DMS 273 (cell line): ENCODE results near the gene BCAR1.
"Not testable (repeated sequence)": the region's sequence is repeated elsewhere in the genome, so short reads cannot be mapped to it uniquely, and the experiment has no call there.

Source experiments
- DNase-seq: peaks from one replicate; lab custom pipeline; 2025; ENCODE audit not compliant: unreplicated experiment; lab: John Stamatoyannopoulos, UW

BCAR1 gene

DNA sequence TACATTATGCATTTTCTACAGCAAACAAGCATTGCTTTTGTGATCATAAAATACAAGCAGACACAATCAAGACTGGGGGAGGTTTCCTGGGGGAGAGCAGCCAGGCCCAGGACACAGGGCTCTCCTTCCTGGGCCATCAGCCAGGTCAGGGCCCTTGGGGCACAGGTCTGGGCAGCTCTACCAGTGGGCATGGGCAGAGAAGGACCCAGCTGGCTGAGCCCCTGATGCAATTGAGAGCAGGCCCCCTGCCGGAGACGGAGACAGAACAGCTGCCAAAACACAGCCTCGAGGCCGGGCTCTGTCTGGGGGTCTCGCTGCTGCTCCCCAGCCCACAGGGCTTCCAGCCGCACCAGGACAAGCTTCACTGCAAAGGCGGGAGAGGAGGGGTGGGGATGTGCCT lies 10.8 kb downstream of the BCAR1 start:
- DNase-seq: not testable (repeated sequence)

DNA sequence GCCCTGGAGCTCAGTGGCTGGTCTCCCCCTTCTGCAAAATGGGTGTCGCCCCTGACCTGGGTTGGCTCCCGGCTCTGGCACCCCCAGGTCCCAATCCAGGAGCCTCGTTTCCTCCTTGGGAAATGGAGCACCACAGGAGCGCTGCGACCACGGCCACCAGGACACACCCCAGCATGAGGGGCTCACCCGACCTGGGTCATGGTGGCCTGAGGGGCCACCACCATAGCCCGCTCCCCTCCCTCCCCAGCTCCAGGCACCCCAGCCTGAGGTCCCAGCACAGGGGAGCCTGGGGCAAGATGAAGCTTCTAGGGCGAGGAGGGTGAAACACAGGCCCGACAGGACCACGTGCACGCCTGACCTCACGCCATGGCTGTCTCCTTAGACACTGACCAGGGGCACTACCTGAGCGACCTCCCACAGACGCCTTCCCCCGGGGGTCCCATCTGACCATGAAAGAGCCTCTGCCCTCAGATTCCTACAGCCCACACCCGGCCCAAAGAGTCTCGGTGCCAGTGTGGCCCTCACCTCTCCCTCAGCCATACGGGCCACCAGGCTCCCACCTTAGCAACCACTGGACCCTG lies 11.8 kb downstream of the BCAR1 start:
- DNase-seq: no peak

DNA sequence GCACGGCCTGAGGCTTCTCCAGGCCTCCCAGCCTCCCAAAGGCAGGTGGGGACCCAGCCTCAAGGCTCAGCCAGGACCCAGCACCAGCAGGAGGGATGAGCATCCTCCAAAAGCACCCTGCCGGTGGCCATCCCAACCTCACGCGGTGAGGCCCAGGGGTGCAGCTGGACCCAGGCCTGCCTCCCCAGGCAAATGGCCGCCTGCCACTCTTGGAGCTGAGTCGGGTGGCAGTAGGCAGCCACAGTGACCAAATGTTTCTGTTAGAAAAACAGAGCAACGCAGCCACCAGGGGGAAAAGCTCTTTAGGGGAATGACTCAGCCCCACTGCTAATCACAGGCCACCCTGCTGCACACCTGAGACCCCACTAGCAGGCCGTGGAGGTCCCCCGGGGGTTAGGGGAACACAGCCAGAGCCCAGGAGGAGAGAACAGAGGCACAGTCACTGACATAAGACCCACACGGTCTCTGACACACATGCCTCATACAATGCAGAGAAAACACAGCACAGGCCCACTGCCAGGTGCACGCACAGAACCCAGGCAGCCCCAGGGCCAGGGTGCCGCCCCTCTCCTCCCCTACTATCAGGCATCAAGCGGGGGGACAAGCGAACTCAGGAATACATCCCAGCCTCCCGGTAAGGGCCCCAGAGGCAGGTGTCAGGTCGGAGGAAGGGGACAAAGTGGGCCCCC lies 12.4 kb downstream of the BCAR1 start:
- peak; percentile 83 for DNase-seq

DNA sequence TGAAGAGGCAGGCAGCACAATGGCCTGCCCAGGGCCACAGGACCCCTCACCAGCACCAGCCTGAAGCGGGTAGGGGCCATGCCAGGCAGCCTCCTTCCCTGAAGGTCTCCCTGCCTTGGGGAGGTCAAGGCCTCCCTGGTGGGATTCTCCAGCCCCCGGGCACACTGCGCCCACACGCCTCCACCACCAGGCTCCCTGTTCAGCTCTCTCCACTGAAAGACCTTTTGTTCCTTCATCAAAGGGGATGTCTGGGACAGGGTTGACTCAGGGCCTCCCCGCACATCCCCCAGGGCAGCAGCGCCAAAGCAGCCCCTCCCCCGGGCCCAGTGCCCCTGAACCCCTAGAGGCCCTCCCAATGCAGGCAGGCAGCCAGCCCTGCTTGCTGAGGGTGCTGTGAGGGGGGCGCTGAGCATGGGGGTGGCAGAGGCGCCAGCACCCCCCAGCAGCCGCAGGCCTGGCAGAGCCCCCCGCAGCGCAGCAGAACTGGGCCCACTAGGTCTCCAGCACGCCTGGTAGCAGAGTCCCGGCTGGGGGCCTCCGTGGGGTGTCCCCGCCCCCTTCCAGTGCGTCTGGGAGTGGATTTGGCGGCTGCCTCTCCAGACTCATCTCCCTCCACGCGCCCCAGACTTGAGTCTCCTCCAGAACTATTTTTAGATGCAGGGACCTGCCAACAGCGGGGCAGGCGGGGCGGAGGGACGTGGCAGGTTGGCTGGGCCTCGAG lies 13.1 kb downstream of the BCAR1 start:
- peak; percentile 86 for DNase-seq

DNA sequence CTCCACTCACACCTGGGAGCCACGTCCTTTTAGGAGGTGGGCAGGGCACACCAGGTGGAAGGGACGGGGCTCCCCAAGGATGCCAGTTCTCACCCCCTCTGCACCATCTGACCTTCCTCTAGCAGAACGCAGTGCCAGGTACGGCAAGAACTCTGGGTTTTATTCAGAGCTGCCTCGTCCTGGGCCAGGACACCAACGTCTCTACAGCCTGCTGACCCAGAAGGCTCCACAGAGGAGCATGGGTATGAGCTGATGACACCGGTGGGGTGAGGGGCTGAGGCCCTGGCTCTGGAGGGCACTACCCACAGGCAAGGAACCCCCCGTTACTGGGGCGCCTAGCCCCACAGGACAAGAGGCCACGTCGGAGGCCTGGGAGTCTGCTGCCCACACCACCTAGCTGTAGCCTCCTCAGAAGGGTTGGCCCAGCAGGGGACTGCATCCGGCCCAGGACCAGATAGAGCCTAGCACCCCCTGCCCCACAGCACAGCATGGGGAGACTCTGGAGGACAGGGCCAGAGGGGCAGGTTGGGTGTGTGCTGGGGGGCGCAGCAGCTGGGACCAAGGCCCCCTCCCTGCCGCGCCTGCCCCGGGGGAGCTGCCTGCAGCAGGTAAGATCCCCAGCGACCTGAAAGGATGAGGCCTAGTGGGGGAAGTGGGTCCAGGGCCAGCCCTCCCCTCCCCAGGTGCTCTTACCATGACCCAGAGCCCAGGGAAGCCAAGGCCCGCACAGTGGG lies 13.9 kb downstream of the BCAR1 start:
- DNase-seq: no peak

DNA sequence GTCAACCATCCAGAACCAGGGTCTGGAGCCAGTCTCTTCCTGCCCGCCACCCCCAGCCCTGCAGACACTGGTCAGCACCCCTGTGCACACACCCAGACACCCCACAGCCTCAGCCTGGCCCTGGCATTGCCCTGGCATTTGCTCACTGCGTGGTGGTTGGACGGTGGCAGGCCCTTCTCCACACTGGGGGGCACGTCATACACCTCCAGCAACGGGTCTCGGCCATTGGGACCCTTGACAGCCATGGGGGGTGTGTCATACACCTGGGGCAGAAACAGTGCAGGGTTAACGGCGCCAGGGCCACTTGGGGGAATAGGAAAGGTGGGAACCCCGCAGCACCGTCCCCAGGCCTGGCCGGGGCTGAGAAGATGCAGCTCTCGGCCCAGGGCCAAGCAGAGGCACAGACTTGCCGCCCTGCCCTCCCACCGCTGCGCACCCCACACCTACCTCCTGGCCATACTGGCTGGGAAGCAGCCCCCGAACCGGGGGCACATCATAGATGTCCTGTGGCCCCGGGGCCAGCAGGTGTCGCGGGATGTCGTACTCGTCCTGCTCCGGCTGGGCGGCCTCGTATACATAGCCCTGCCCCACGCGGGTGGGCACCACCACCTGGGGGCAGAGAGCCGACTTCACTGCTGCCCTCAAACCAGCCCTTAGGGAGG lies 14.6 kb downstream of the BCAR1 start:
- DNase-seq: no peak

DNA sequence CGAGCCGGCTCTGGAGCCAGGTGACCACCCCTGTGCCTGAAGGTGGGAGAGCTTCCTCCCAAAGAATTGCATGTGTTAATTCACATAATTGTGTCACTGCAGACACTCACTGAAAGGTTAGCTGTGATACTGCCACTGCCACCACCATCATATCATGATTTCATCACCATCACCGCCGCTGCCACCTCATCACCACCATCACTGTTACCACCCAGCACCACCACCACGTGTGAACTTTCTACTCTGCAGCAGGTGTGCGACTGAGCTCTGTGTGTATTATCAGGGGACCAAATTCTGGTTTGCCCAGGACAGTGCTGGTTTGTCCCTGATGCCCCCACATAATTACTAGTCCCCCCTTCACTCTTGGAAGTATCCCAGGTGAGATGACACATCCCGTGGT lies 15.2 kb downstream of the BCAR1 start:
- no peak for DNase-seq

DNA sequence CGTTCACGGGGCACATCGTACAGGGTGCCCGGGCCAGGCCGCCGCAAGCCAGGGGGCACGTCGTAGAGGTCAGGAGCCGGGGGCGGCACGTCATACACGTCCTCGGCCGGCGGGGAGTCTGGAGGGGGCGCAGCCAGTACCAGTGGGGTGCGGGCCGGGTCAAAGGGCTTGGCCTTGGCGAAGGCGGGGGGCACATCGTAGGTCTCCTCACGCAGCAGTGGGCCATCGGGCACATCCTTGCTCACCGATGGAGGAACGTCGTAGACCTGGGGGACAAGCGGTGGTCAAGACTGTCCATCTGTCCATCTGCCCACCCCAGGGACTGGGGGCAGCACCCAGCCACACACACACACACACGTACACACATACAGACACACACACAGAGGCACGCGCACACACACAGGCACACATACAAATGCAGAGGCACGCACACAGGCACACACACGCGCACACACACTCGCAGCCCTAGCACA lies 15.7 kb downstream of the BCAR1 start:
- DNase-seq: no peak

DNA sequence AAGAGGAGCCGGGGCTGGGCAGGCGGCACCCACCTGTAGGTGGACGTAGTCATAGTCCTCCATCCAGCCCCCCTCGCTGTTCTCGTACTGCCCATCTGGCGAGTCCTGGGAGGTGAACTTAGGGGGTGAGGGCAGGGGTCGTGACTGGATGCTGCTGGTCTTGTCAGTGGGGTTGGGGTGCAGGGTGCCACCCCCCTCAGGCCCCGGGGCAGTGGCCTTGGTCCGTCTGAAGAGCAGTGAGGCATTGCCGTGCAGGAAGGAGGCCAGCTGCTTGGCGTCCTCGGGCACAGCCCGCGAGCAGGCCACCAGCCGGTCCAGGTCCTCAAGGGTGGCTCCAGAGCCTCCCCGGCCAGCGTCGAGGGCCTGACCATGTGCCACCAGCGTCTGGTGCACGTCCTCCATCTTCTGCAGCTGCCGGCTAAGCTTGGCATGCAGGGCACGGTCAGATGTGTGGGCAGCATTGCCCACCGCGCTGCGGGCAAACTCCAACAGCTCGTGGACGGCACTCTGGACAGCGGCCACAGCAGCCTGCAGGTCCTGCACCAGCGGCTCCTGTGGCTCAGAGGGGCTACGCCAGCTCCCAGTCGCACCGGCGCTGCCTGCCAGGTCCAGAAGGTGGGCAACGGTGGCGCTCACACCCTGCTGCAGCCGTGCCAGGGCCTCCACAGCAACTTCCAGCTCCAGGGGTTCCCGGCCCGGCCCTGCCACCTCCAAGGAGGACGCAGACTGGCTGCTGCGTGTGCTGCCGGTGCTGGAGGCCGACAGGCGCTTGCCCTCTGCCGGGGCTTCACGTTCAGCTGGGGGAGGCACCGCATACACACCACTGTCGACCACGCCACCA lies 16.3 kb downstream of the BCAR1 start:
- DNase-seq: no peak

DNA sequence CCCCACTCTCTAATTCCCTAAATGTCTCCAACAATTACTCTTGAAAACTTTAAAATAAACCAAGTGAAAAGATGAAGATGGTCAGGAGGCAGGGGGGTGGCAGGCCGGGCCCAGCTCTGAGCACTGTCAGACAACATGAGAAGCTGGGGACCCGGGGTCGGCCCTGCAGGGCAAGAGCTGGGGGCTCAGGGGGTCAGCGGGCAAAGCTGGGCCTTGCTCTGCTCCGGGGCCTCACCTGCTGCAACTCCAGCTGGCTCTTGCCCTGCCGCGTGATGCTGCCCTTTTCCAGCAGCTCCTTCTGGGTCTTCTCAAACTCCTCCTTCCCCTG lies 17.8 kb downstream of the BCAR1 start:
- DNase-seq: no peak

DNA sequence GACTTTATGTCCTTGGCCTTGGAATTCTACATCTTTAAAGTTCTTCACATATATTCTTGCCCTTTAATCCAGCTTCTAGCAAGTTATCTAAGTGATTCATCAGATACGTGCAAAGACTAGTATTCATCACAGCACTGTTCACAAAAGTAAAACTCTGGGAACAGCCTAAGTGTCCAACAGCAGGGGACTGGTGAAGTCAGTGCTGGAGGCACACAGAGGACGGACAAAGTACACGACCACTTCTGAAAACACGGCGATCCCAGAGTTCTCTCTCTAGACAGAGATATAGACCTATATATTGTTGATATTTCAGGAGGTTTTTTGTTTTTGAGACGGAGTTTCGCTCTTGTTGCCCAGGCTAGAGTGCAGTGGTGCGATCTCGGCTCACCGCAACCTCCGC lies 19.9 kb downstream of the BCAR1 start:
- DNase-seq: no peak

DNA sequence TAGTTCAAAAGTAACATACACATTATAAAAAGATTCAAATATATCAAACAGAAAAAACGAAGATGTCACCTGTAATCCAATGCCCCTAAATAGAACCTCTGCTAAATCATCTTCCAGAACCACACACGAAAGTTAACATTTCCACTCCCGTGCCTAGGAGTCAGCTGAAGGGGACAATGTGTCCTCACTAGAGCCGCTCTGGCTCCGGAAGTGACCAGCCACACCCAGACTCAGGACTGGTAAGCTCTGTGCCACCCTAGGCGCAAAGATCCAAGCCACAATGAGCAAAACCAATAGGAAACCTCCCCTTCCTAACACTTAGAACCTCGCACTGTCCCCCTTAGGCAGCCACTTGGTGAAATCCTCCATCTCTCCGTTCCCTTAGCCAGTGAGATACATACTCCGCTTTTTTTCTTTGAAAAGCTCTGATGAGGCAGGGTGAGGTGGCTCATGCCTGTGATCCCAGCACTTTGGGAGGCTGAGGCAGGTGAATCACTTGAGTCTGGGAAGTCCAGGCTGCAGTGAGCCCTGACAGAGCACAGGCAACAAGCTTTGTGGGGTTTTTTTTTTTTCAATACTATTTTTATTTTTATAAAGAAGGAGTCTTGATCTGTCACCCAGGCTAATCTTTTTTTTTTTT lies 20.8 kb downstream of the BCAR1 start:
- no peak for DNase-seq

DNA sequence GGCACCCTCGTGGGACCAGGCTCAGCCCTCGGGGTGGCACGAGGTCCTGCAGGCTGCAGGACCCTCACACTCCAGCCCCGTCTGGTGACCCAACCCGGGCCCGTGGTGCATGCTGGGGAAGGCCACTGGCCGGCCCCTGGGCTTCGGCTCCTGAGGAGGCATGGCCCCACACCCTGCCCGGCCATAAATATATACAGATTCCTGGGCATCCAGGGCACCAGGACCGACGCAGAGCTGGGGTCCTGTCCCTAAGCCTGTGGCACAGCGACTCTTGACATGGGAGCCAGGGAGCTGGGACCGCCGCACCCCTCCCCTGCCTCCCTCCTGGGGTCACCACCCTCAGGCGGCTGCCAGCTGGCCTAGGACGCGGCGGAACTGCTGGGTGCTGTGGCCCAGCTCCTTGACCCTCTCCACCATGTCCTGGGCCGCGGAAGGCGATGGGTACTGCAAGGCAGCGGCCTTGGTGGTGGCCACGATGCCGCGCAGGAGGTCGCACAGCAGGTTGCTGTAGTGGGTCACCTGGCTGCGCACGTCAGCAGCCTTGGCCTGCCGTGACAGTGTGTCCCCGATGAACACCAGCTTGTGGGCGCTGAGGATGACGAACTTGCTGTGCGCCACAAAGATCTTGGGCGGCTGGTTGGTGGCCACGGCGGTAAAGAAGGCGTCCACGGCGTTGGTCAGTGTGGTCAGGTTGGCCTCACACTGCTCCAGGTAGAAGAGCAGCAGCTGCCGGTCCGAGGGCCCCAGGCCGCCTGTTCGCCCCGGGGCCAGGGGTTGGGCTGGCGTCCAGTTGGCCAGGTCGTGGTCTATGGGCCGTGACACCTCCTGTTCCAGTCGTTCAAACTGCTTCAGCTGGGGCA lies 22.0 kb downstream of the BCAR1 start:
- DNase-seq: no peak

DNA sequence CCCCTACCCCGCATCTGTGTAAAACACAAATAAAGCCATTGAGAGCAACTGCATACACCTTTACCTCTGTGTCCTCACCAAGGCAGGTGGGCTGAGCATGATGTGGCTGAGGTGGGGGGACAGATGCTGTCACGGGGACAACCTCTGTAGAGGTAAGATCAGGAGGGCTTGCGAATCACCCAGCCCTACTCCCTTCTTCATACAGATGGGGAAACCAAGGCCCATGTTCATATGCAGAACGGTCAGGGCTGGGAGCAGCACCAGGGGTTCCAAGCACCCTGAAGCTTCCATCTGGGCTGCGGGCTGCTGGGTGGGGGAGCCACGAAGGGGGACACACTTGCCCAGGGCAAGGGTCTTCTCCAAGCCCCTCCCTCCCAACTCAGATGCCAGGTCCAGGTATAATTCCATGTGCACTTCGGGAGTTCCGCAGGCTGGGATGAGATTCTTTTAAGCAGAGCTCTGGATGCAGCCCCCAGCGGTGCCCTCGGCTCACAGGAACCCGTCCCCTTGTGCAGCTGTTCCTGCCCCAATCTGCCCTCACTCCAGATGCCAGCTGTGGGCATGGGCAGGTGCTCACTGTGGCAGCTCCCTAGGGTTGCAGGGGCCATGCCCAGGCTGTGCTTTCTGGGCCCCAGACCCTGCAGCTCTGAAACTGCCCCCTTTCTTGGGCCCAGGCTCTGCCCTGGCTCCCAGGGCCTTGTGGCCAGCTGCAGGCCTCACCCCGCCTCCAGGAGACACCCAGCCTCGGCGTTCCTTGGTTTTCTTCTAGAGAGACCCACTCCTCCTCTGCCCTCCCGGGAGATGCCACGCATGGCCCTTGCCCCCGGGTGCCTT lies 23.1 kb downstream of the BCAR1 start:
- no peak for DNase-seq

DNA sequence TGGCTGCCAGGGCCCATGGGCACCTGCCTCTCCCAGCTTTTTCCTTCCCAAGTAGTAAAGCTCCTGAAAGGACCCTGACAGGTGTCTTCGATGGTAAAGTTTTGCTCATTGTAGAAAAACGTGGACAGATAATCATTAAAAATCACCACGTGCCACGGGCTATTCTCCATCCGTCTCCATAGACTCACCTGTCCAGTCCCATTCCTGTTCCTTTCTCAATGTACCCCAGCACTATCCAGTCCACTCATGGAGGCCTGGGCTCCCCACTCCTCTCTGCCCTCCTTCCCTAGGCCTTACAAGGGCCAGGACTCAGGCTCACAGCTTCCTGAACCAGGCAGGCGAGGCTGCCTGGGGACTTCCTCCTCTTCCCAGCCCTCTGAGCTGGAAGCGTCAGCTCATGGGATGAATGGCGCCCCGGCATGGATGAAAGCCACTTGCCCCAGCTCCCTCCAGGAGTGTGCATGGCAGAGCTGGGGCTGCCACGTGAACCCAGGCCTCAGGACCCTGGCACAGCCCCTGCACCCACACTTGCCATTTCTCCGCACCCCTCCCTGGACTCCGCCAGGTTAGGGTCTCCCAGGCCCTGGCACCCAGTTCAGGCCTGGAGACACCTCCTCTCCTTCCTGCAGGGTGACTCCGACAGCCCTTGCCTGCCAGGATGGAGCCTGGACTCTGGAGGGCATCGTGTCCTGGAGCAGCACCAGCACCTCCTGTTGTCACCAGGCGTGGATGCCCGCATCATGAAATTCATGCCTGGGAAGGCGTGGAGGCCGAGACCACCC lies 23.9 kb downstream of the BCAR1 start:
- DNase-seq: peak; percentile 50

DNA sequence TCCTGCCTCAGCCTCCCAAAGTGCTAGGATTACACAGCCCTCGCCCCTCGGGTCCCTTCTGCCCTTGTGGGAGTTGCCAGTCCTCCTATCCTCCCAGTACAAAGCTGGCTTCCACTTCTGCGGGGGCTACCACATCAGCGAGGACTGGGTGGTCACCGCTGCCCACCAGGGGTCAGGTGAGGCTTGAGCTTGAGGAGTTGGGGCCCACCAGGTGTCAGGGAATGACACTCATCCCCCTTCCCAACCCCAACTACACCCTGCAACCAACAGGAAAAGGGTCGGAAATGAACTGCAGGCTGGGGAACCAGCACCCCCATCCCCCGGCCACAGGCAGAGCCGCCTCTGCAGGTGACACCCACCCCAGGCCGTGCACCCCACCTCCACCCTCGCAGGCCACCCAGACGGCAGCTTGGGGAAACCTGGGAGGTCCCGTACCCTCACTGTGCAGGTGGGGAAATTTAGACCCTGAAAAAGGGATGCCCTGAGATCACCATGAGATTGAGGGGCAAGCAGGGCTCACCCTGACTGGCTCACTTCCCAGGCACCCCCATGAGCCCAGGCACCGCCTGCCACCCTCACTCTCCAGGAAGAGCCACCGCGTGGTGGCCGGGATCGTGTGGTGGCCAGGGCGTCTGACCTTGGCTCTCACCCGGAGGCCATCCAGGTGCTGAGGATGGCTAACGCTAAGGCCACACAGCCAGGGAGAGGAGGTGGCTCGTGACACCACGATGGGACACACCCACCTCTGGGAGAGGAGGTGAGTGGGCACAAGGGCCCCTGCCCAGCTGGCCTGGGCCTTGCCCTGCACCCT lies 24.7 kb downstream of the BCAR1 start:
- DNase-seq: no peak
